Measurements from ENCODE around the gene PBX1.

PBX1 gene

GRCh38 chr1:164864161-164864560 is 305.2 kb downstream of the PBX1 start:
- DNase-seq = no peak
- Histone ChIP-seq H3K9ac (ENCODE audit: low read length) (no peak overlapping the region), H3K9me2 (replicated peaks; ENCODE audit: insufficient read depth, low read length) (no peaks in the 10 kb centered on the region)

GRCh38 chr1:164865385-164865784 is 306.4 kb downstream of the PBX1 start:
- H3K9me3 ChIP-seq (replicated peaks; ENCODE audit: insufficient read depth, low read length) = no peaks in the 10 kb centered on the region
- no peaks in the 10 kb centered on the region for H3K27me3 ChIP-seq (replicated peaks; ENCODE audit: insufficient read depth, low read length)
- no peak for TF ChIP-seq EZH2phosphoT487 (IDR thresholded peaks at IDR 0.05; ENCODE audit: low read length)
- no peak for TF ChIP-seq EZH2 (optimal IDR thresholded peaks at IDR 0.05; ENCODE audit: low read depth, low read length)
- TF ChIP-seq CTCF (IDR thresholded peaks at IDR 0.05; ENCODE audit: low read length) = no peak
- H3K4me2 ChIP-seq (ENCODE audit: low read depth, low read length) = no peak overlapping the region
- H3K9ac ChIP-seq (ENCODE audit: low read length) = no peak overlapping the region
- no peak for DNase-seq
- no peak overlapping the region for H3K4me3 ChIP-seq (ENCODE audit: low read length)
- no peaks in the 10 kb centered on the region for H3K79me2 ChIP-seq (ENCODE audit: low read length)
- no peaks in the 10 kb centered on the region for H4K20me1 ChIP-seq (ENCODE audit: insufficient read depth, low read length)
- no peaks in the 10 kb centered on the region for H3K9me2 ChIP-seq (replicated peaks; ENCODE audit: insufficient read depth, low read length)
- H3F3A ChIP-seq (ENCODE audit: insufficient read depth, low read length) = no peaks in the 10 kb centered on the region
- H3K36me3 ChIP-seq (replicated peaks; ENCODE audit: insufficient read depth, low read length) = no peaks in the 10 kb centered on the region
- H3K27ac ChIP-seq (ENCODE audit: low read length) = no peak overlapping the region
- H3K4me1 ChIP-seq (ENCODE audit: low read length) = no peaks in the 10 kb centered on the region
- no peak overlapping the region for H2AFZ ChIP-seq (ENCODE audit: low read length)

More at GRCh38 chr1:164864161-164864560, 305.2 kb downstream of the PBX1 start:
- H3K79me2 ChIP-seq (ENCODE audit: low read length) = no peaks in the 10 kb centered on the region
- H3K27ac ChIP-seq (ENCODE audit: low read length) = no peak overlapping the region
- no peaks in the 10 kb centered on the region for H3K4me1 ChIP-seq (ENCODE audit: low read length)
- no peak overlapping the region for H2AFZ ChIP-seq (ENCODE audit: low read length)
- H3K9me3 ChIP-seq (replicated peaks; ENCODE audit: insufficient read depth, low read length) = no peaks in the 10 kb centered on the region
- no peak overlapping the region for H3K4me3 ChIP-seq (ENCODE audit: low read length)
- H3K4me2 ChIP-seq (ENCODE audit: low read depth, low read length) = no peak overlapping the region
- H3K27me3 ChIP-seq (replicated peaks; ENCODE audit: insufficient read depth, low read length) = no peaks in the 10 kb centered on the region
- no peaks in the 10 kb centered on the region for H3F3A ChIP-seq (ENCODE audit: insufficient read depth, low read length)
- H4K20me1 ChIP-seq (ENCODE audit: insufficient read depth, low read length) = no peaks in the 10 kb centered on the region
- TF ChIP-seq EZH2phosphoT487 (IDR thresholded peaks at IDR 0.05; ENCODE audit: low read length) = no peak
- no peak for TF ChIP-seq EZH2 (optimal IDR thresholded peaks at IDR 0.05; ENCODE audit: low read depth, low read length)
- no peak for TF ChIP-seq CTCF (IDR thresholded peaks at IDR 0.05; ENCODE audit: low read length)
- no peaks in the 10 kb centered on the region for H3K36me3 ChIP-seq (replicated peaks; ENCODE audit: insufficient read depth, low read length)

- no peak for DNase-seq
- no peak overlapping the region for H3K9ac ChIP-seq (ENCODE audit: low read length)
- H3K79me2 ChIP-seq (ENCODE audit: low read length) = no peaks in the 10 kb centered on the region
- no peak overlapping the region for H2AFZ ChIP-seq (ENCODE audit: low read length)
- H3K4me2 ChIP-seq (ENCODE audit: low read depth, low read length) = no peak overlapping the region
- TF ChIP-seq CTCF (IDR thresholded peaks at IDR 0.05; ENCODE audit: low read length) (no peak), EZH2 (optimal IDR thresholded peaks at IDR 0.05; ENCODE audit: low read depth, low read length) (no peak), EZH2phosphoT487 (IDR thresholded peaks at IDR 0.05; ENCODE audit: low read length) (no peak)
- H3K27me3 ChIP-seq (replicated peaks; ENCODE audit: insufficient read depth, low read length) = no peaks in the 10 kb centered on the region
- H3F3A ChIP-seq (ENCODE audit: insufficient read depth, low read length) = no peaks in the 10 kb centered on the region
- H4K20me1 ChIP-seq (ENCODE audit: insufficient read depth, low read length) = no peaks in the 10 kb centered on the region
- H3K4me3 ChIP-seq (ENCODE audit: low read length) = no peak overlapping the region
- no peak overlapping the region for H3K27ac ChIP-seq (ENCODE audit: low read length)
- H3K9me3 ChIP-seq (replicated peaks; ENCODE audit: insufficient read depth, low read length) = no peaks in the 10 kb centered on the region
- no peaks in the 10 kb centered on the region for H3K36me3 ChIP-seq (replicated peaks; ENCODE audit: insufficient read depth, low read length)
- H3K9me2 ChIP-seq (replicated peaks; ENCODE audit: insufficient read depth, low read length) = no peaks in the 10 kb centered on the region
- H3K4me1 ChIP-seq (ENCODE audit: low read length) = no peaks in the 10 kb centered on the region
These were observed 308.6 kb downstream of the PBX1 start for GRCh38 chr1:164867590-164867989.
